ENCODE results near the gene MPEG1.

The MPEG1 gene

GRCh38 chr11:59259047-59259446, 46.3 kb upstream of the MPEG1 start:
- Histone ChIP-seq H3K27me3 (ENCODE audit: control insufficient read depth, insufficient read depth, low read length) (no peaks in the 10 kb centered on the region), H3K36me3 (ENCODE audit: control insufficient read depth, insufficient read depth, low read length) (no peaks in the 10 kb centered on the region), H3K4me2 (ENCODE audit: low read length) (no peak overlapping the region), H3K4me1 (no peaks in the 10 kb centered on the region), H3K4me3 (ENCODE audit: low read depth, low read length) (no peak overlapping the region), H2AFZ (no peak overlapping the region), H3K27ac (no peak overlapping the region), H3K79me2 (no peaks in the 10 kb centered on the region), H3K9ac (no peak overlapping the region), H3K9me3 (ENCODE audit: control insufficient read depth, low read length) (no peaks in the 10 kb centered on the region)
- no peak for TF ChIP-seq CTCF (IDR thresholded peaks at IDR 0.05)

GRCh38 chr11:59255281-59255680, 42.6 kb upstream of the MPEG1 start:
- Histone ChIP-seq H3K27ac (no peak overlapping the region), H3K36me3 (ENCODE audit: control insufficient read depth, insufficient read depth, low read length) (no peaks in the 10 kb centered on the region), H2AFZ (no peak overlapping the region), H3K4me1 (no peaks in the 10 kb centered on the region), H3K27me3 (ENCODE audit: control insufficient read depth, insufficient read depth, low read length) (no peaks in the 10 kb centered on the region), H3K4me2 (ENCODE audit: low read length) (no peak overlapping the region), H3K4me3 (ENCODE audit: low read depth, low read length) (no peak overlapping the region), H3K9me3 (ENCODE audit: control insufficient read depth, low read length) (no peaks in the 10 kb centered on the region), H3K79me2 (no peaks in the 10 kb centered on the region), H3K9ac (no peak overlapping the region)
- no peak for TF ChIP-seq CTCF (IDR thresholded peaks at IDR 0.05)

GRCh38 chr11:59254286-59254685, 41.6 kb upstream of the MPEG1 start:
- Histone ChIP-seq H2AFZ (no peak overlapping the region), H3K9me3 (ENCODE audit: control insufficient read depth, low read length) (no peaks in the 10 kb centered on the region), H3K4me1 (no peaks in the 10 kb centered on the region), H3K4me3 (ENCODE audit: low read depth, low read length) (no peak overlapping the region), H3K79me2 (no peaks in the 10 kb centered on the region), H3K27ac (no peak overlapping the region), H3K9ac (no peak overlapping the region), H3K36me3 (ENCODE audit: control insufficient read depth, insufficient read depth, low read length) (no peaks in the 10 kb centered on the region), H3K4me2 (ENCODE audit: low read length) (no peak overlapping the region), H3K27me3 (ENCODE audit: control insufficient read depth, insufficient read depth, low read length) (no peaks in the 10 kb centered on the region)
- no peak for TF ChIP-seq CTCF (IDR thresholded peaks at IDR 0.05)

- Histone ChIP-seq H3K27me3 (ENCODE audit: control insufficient read depth, insufficient read depth, low read length) (no peaks in the 10 kb centered on the region), H3K9ac (no peak overlapping the region), H3K4me1 (no peaks in the 10 kb centered on the region), H3K79me2 (no peaks in the 10 kb centered on the region), H3K9me3 (ENCODE audit: control insufficient read depth, low read length) (no peaks in the 10 kb centered on the region), H3K36me3 (ENCODE audit: control insufficient read depth, insufficient read depth, low read length) (no peaks in the 10 kb centered on the region), H3K27ac (no peak overlapping the region), H3K4me2 (ENCODE audit: low read length) (no peak overlapping the region), H3K4me3 (ENCODE audit: low read depth, low read length) (no peak overlapping the region), H2AFZ (no peak overlapping the region)
- no peak for TF ChIP-seq CTCF (IDR thresholded peaks at IDR 0.05)
Measured at GRCh38 chr11:59253001-59253400, 40.3 kb upstream of the MPEG1 start.

GRCh38 chr11:59249535-59249934, 36.8 kb upstream of the MPEG1 start:
- no peaks in the 10 kb centered on the region for H3K27me3 ChIP-seq (ENCODE audit: control insufficient read depth, insufficient read depth, low read length)
- H3K9ac ChIP-seq: no peak overlapping the region
- peaks cover 2% of the 10 kb centered on the region for H3K4me1 ChIP-seq
- H3K4me2 ChIP-seq (ENCODE audit: low read length): no peak overlapping the region
- no peak overlapping the region for H3K27ac ChIP-seq
- H2AFZ ChIP-seq: no peak overlapping the region
- no peak overlapping the region for H3K4me3 ChIP-seq (ENCODE audit: low read depth, low read length)
- no peaks in the 10 kb centered on the region for H3K9me3 ChIP-seq (ENCODE audit: control insufficient read depth, low read length)
- TF ChIP-seq CTCF (IDR thresholded peaks at IDR 0.05): no peak
- no peaks in the 10 kb centered on the region for H3K36me3 ChIP-seq (ENCODE audit: control insufficient read depth, insufficient read depth, low read length)
- H3K79me2 ChIP-seq: no peaks in the 10 kb centered on the region

Data from parathyroid adenoma (tissue), 2 donors.